NCI-H1048 (cell line): Measurements from ENCODE around the gene HDGFL2.

Experiments used
- DNase-seq: peaks from one replicate; lab custom pipeline; 2025; lab: John Stamatoyannopoulos, UW

Gene HDGFL2

DNA sequence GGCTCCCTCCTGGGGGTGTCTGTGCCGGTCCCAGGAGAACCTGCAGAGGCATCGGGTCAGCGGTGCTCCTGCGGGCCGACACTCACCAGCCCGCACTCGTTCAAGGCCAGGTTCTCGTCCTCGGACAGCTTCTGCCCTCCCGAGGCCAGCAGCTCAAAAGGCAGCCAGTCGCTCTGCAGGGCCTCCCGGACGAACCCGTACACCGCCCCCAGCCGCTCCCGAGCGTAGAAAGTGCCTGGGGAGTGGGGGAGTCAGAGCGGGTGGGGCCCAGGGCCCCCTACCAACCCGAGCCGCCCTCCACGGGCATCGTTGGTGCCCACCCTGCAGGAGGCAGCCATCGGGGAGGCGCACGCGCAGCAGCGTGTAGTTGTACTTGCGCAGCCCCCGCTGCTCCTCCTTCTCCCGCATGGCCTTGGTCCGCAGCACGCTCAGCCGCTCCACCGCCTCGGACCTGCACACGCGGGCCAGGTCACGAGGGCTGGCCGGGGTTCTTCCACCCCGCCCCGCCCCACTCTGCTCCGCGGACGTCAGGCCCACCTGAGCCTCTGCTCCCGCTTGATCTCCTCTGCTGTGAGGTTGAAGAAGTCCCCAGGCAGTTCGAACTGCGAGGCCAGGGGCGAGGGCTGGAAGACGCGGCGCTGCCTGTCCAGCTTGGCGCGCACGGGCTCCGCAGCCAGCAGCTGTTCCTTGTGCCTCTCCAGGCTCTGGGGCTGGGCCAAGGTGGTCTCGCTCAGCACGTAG, 26.0 kb upstream of the HDGFL2 start:
- DNase-seq = no peak

DNA sequence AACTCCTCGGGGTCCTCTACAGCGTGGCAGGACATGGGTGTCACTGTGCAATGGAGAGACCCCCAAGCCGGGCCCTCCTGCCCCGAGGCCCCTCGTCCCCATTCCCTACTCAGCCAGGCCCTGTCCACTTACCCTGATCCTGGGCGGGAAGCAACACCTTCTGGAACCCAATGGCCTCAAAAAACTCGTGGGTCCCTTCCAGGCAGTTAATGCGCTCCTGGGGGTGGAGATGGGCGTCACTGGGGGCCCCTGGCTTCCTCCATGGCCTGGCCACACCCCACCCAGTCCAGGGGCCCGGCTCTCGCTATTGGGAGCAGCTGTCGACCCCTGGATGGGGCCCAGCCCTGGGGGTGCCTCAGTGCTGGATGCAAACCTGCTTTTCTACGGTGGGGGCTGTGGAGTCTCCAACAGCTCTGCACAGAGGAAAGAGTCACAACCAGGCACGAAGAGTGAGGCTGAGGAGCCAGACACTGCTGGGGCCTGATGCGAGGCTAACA, 25.3 kb upstream of the HDGFL2 start:
- DNase-seq = no peak

- DNase-seq = no peak
These were observed 24.6 kb upstream of the HDGFL2 start for GRCh38 chr19:4447327-4448146.

GRCh38 chr19:4448147-4448985, 23.7 kb upstream of the HDGFL2 start:
- no peak for DNase-seq

DNA sequence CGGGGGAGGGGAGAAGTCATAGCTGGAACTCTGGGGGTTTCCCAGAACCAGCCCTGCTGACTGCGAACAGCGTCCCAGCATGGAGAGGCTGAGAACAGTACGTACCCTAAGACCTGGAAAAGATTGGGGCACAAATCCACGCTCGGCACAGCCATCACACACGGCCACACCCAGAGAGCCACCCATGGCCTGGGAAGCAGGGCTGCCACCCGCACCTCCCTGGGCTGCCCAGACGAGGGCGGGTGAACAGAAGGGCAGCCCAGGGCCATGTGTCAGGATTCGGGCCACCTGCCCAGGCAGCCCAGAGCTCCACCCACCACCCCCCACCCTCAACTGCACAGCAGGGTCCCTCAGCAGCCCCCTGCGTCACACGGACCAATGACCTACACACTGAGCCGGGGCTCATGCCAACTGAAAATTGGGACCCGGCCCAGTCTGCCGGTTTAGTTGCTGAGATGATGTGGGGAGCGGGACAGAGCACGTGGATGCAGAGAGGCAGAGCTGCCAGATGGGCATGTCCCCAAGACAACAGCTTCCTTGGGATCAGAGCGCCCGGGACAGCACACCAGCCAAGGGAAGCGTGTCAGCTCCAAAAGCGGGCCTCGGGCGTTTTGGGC, 23.0 kb upstream of the HDGFL2 start:
- DNase-seq = no peak

DNA sequence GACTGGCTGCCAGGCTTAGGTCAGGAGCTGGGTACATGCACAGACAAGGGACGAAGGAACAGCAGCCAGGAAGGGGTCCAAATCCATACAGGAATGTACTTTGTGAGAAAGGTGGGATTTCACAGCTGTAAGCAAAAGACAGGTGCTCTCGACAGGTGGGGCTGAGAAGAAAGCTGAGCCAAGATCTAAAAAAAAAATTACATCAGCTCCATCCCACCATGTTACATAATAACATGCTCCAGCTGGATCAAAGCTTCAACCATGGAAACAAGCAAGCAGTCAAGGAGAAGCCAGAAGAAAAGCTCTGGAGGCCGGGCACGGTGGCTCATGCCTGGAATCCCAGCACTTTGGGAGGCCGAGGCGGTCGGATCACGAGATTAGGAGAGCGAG, 22.5 kb upstream of the HDGFL2 start:
- no peak for DNase-seq

DNA sequence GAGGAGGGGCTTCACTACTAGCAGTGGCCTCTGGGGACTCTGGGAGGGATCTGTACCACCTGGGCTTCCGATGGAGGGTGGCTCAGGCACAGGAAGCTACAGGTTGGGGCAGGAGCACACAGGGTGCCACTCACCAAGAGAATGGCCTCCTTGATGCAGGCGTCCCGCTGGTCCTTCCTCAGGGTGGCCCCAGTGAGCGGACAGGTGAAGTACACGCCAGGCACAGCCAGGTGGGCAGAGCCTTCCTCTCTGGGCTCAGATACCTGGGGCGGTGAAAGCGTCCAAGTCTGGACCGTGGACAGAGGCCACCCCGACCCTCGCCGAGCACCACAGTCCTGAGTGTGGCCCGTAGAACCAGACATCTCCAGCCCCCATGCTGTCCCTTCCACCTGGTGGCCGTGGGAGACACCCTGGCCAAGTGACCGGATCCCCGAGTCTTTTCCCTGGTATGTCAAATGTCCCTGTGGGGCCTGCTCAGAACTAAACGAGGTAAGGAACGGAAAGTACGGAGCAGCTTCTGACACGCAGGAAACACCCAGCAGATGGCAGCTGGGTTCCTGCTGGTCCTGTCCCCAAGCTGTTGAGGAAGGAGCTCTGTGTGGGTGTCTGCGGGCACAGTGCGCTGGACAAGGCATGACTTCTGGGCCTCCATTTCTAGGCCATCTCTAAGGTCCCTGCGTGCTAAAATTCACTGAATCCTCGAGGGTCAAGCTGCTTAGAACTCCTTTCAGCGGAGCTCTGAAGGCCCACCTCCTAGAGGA, 19.7 kb upstream of the HDGFL2 start:
- no peak for DNase-seq

DNA sequence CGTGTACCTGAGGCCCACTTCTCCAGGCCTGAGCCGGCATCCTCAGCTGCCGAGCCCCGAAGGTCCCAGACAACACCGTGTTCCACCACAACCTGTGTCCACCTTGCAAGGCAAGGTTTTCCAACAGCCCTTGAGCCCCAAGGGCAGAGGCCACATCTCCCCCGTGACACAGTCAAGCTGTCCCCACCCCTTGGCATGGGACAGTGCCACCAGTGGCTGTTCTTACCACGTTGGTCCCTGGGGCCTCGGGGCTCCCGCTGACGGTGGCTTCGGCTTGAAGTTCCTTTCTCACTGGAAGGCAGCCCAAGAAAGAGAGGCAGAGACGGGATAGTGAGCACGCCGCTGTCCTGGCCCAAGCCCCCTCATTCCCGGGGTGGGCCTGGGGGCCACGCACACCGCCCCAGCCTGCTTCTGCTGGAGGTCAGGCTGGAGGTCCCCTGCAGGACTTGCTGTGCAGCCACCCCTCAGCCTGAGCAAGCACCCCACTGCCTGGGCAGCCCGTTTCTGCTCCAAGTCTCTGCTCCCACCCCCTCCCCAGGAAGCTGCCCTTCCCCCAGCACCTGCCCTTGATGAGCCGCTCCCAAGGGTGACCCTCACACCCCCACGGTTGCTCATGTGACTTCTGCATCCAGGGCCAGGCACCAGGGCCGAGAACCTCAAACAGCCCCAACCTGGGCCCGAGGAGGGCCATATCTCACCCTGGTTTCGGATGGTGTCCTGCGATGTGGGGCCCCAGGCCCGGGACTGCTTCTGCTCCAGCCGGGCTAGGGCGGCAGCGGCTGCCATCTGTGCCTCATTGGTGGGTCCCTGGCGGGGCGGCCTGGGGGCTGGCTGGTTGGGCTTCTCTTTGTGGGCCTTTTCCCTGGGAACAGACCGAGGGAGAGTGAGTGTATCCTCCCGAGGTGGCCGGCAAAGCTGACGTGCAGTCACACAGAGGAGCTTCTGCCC, 18.6 kb upstream of the HDGFL2 start:
- no peak for DNase-seq

- no peak for DNase-seq
These were observed 17.1 kb upstream of the HDGFL2 start for GRCh38 chr19:4454747-4455718.

DNA sequence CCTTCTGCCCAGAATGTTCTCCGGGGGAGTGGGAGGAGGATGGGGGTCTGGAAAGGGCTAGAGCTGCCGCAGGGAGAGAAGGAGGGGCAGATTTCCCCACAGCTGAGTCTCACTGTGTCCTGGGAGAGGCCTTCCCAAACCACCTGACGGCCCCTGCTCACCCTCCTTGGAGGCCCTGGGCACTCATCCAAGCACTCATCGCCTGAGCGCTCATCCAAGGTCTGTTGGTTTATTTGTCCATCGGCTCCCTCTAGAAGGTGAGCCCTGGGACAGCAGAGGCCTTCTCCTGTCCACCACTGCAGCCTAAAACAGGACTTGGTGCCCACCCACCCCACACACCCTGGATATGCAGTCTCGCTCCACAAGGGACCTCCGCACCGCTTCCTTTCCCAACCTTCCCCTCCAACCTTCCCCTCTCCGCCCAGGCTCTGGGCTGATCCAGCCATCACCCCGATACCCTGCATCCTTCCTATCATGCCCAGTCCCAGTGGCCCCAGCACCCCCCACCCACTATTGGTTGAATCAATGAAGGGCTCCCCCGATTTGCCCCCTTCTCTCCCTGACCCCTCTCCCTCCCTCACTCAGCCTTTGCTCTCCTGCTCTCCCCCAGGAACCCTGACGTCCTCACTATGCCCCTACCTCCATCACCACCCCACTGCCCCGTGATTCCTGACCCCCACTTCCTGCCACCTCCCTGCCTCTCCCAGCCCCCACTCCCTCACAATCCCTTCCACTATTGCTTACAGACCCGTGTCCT, 16.2 kb upstream of the HDGFL2 start:
- DNase-seq = no peak

DNA sequence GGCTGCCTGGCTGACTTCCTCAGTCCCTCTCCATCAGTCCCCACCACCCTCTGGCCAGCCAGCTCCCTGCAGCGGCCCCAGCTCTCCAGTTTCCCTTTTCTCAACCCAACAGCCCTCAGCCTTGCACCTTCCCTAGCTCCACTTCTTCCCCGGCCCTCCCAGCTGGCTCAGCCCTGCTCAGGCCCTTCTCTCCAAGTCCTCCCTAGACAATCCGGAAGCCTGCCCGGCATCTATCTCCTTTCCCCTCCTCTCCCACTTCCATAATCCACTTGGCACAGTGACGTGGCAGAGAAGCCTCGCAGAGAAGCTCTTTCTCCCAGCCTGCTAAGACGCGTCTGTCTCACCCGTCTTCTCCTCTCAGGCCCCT, 15.6 kb upstream of the HDGFL2 start:
- no peak for DNase-seq

DNA sequence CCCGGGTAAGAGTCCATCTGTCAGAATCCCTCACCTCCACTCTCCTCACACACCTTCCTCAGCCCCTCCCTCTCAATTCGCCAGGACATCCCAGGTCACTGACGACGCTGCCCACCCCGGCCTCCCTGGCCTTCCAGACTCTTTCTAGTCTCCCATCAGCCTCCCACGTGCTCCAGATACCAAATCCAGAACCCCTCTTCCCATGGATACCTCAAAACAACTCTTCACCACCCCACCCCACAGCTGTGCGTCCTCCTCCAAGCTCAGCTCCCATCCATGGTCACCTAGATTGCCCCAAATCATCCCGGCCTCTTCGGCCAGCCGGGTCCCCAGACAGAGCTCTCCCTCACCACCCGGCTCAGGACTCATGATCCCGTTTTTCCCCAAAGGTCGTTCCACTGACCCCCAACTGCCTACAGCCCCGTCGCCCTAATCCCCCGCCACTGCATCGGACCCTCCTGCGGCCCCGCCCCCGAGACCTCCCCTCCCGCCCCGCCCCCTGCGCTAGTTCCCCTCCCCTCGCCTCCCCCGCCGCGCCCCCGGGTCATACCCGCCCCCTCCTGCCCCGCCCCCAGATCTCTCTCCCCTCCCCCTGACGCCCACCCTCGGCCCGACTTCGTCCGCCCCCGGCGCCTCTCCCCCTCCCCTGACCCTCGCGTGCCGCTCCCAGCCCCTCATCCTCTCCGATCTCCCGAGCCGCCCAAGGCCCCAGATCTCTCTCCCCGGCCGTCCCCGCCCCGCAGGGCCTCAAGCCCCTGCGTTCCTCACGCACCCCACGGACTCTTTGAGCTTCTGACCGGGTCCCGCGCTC, 15.0 kb upstream of the HDGFL2 start:
- no peak for DNase-seq

DNA sequence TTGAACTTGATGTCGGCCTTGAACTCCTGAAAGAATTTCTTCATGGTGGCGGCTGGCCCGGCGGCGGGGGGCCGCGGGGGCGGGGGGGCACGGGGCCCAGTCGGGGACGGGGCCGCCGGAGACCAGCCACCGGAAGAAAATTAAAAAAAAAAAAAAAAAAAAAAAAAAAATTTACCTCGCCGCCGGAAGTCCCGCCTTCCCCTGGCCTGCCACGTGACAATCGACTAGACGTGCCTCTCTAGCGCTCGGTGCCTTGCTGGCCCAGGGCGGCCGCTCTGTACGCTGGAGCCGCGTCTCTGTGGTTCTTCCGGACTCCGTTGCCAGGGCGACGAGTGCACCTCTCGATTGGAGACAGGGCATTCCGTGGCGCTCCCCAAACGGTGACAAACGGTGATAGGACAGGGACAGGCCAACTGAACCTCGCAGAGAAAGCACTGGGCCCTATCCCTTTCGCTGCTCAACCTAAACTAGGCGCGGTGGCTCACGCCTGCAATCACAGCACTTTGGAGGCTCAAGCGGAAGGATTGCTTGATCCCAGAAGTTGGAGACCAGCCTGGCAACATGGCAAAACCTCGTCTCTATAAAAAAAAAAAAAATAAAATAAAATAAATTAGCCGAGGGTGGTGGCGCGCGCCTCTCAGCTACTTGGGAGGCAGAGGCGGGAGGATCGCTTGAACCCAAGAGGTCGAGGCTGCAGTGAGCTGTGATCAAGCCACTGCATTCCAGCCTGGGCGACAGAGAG, 14.3 kb upstream of the HDGFL2 start, which contains the start of gene UBXN6:
UBXN6 (minus strand) TSS at position 141 of the 742 bp plus-strand sequence; CDS start at position 44, 97 bp downstream.
- DNase-seq = peak; percentile 93

- DNase-seq = no peak
These were observed 7.1 kb upstream of the HDGFL2 start for GRCh38 chr19:4464815-4465581.

DNA sequence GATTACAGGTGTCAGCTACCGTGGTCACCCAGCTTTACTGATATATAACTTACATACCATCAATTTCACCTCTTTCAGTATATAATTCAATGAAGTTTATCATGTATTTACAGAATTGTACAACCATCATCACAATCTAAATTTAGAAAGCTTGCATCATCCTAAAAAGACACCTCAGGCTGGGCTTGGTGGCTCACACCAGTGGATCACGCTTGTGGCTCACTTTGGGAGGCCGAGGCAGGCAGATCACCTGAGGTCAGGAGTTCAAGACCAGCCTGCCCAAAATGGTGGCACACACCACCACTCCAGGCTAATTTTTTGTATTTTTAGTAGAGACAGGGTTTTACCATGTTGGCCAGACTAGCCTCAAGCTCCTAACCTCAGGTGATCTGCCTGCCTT, 4.3 kb upstream of the HDGFL2 start:
- no peak for DNase-seq
